ENCODE data around the gene TTC17. TPM values are rescaled to one million over a fixed set of nuclear protein-coding genes. Genes with fewer than 3 reads are reported as not detected.
A peak's percentile ranks its signal among the peaks of the same experiment; 100 is the strongest.

Gene TTC17
- total RNA-seq, result 53.4 to 65.8 TPM (median 53.8 TPM) in 3 replicates
- long read RNA-seq, full-length matches to known transcripts, result 22 of 111 reads
- long read RNA-seq, partial matches to known transcripts, result 10 of 111 reads
- long read RNA-seq, other reads (novel, unspliced or antisense), result 79 of 111 reads

- no peak for TF ChIP-seq CTCF (IDR thresholded peaks at IDR 0.05)
- H3K9me3 Mint-ChIP-seq (ENCODE audit: low read depth), result no peaks in the 10 kb centered on the region
- H3K4me3 Mint-ChIP-seq (ENCODE audit: unreplicated experiment), result peak within 1 kb of the TSS; percentile 98
- peak within 1 kb of the TSS; percentile 98 for H3K27ac Mint-ChIP-seq (ENCODE audit: unreplicated experiment)
- H3K4me1 Mint-ChIP-seq (ENCODE audit: low read depth), result peaks cover 31% of the 10 kb centered on the region
- H3K36me3 Mint-ChIP-seq (ENCODE audit: low read depth), result no peaks in the 10 kb centered on the region
- peak; percentile 98 for DNase-seq (ENCODE audit: low spot score)
- H3K27me3 Mint-ChIP-seq (ENCODE audit: low read depth), result no peaks in the 10 kb centered on the region
Observed at GRCh38 chr11:43358801-43359421, at the start of gene TTC17. Gene TTC17 (plus strand): TSS chr11:43358920. CDS start chr11:43358955, 35 bp downstream.

DNA sequence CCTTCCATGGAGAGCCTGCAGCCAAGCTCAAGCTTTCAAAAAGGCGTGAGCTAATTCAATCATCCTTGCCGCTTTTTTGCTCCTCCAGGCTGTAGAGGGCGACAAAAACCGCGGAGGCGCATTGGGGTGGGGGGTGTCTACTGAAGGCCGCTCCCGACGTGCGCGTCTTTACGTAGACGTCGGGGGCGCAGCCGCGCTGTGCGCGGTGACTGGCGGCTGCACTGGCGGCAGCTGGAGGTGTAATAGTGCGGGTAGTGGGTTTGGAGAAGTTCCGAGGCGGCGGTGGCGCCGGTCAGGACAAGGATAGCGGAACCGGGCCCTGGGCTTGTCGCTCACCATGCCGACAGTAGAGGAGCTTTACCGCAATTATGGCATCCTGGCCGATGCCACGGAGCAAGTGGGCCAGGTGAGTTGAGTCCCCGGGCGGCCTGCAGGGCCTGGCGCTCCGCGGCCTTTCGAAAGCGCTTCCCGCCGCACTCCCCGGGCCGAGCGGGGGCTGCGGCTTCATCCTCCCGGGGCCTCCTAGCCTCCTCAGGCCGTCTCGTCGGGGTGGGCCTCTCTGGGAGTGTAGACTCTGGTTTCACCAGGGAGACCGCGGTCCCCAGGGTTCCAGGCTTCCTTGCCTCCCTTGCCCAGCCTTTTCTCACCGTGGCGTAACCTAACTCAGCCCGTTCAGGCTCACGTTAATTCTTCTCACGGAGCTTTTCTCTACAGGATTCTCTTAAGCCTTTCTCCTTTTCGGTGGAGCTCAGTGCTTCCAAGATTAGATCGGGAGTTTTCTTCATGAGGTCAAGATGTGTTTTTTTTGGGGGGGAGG is 46.7 kb upstream of the TTC17 start, which contains the start of gene API5:
API5 (plus strand) TSS at position 206 of the 817 bp plus-strand sequence; CDS start at position 338, 132 bp downstream.
- H3K27ac Mint-ChIP-seq (ENCODE audit: unreplicated experiment), result peak within 1 kb of the TSS; percentile 96
- H3K9me3 Mint-ChIP-seq (ENCODE audit: low read depth), result no peaks in the 10 kb centered on the region
- peaks cover 49% of the 10 kb centered on the region for H3K4me1 Mint-ChIP-seq (ENCODE audit: low read depth)
- DNase-seq (ENCODE audit: low spot score), result peak; percentile 96
- peak within 1 kb of the TSS; percentile 90 for H3K4me3 Mint-ChIP-seq (ENCODE audit: unreplicated experiment)
- H3K27me3 Mint-ChIP-seq (ENCODE audit: low read depth), result no peaks in the 10 kb centered on the region
- no peaks in the 10 kb centered on the region for H3K36me3 Mint-ChIP-seq (ENCODE audit: low read depth)
- peak; percentile 88 for TF ChIP-seq CTCF (IDR thresholded peaks at IDR 0.05)

- TF ChIP-seq CTCF (IDR thresholded peaks at IDR 0.05), result no peak
- H3K27ac Mint-ChIP-seq (ENCODE audit: unreplicated experiment), result peak overlapping the region; percentile 76
- H3K4me1 Mint-ChIP-seq (ENCODE audit: low read depth), result peaks cover 51% of the 10 kb centered on the region
- DNase-seq (ENCODE audit: low spot score), result no peak
- no peaks in the 10 kb centered on the region for H3K9me3 Mint-ChIP-seq (ENCODE audit: low read depth)
- no peaks in the 10 kb centered on the region for H3K27me3 Mint-ChIP-seq (ENCODE audit: low read depth)
- H3K36me3 Mint-ChIP-seq (ENCODE audit: low read depth), result peaks cover 3% of the 10 kb centered on the region
- H3K4me3 Mint-ChIP-seq (ENCODE audit: unreplicated experiment), result no peak overlapping the region
Observed at GRCh38 chr11:43315966-43316365, 42.8 kb upstream of the TTC17 start.

DNA sequence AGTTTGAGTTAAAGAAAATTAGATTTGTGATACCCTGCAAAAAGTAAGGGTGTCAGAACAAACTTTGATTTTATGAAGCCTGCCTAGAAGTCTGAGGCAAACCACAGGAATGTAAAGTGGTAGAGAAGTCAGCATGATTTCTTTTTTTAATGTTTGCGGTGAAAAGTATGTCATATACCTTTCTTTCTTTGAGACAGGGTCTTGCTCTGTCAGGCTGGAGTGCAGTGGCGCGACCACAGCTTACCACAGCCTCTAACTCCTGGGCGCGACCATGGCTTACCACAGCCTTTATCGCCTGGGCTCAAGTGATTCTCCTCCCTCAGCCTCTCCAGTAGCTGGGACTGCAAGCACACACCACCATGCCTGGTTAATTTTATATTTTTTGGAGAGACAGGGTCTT is 42.3 kb upstream of the TTC17 start:
- H3K9me3 Mint-ChIP-seq (ENCODE audit: low read depth), result no peaks in the 10 kb centered on the region
- no peak overlapping the region for H3K4me3 Mint-ChIP-seq (ENCODE audit: unreplicated experiment)
- TF ChIP-seq CTCF (IDR thresholded peaks at IDR 0.05), result no peak
- DNase-seq (ENCODE audit: low spot score), result no peak
- peaks cover 49% of the 10 kb centered on the region for H3K4me1 Mint-ChIP-seq (ENCODE audit: low read depth)
- peak overlapping the region; percentile 76 for H3K27ac Mint-ChIP-seq (ENCODE audit: unreplicated experiment)
- peaks cover 4% of the 10 kb centered on the region for H3K36me3 Mint-ChIP-seq (ENCODE audit: low read depth)
- H3K27me3 Mint-ChIP-seq (ENCODE audit: low read depth), result no peaks in the 10 kb centered on the region

GRCh38 chr11:43327987-43328386 is 30.7 kb upstream of the TTC17 start:
- Mint-ChIP-seq H3K27ac (ENCODE audit: unreplicated experiment) (peak overlapping the region; percentile 17), H3K4me1 (ENCODE audit: low read depth) (peaks cover 8% of the 10 kb centered on the region), H3K27me3 (ENCODE audit: low read depth) (no peaks in the 10 kb centered on the region), H3K36me3 (ENCODE audit: low read depth) (peaks cover 42% of the 10 kb centered on the region), H3K4me3 (ENCODE audit: unreplicated experiment) (no peak overlapping the region), H3K9me3 (ENCODE audit: low read depth) (no peaks in the 10 kb centered on the region)
- TF ChIP-seq CTCF (IDR thresholded peaks at IDR 0.05), result no peak
- DNase-seq (ENCODE audit: low spot score), result no peak

Measured in chondrocyte (in vitro differentiated cells).